ENCODE measurements around the gene SPEF1.
"Not testable (repeated sequence)": the region's sequence is repeated elsewhere in the genome, so short reads cannot be mapped to it uniquely, and the experiment has no call there.

SPEF1 gene

GRCh38 chr20:3781153-3781910 lies at the start of gene SPEF1:
TSS of gene SPEF1 (minus strand) at chr20:3781448. CDS start at chr20:3781287, 161 bp downstream.
- DNase-seq (ENCODE audit: low spot score), result peak; percentile 92

- not testable (repeated sequence) for DNase-seq (ENCODE audit: low spot score)
Measured at GRCh38 chr20:3829891-3830290, 48.6 kb upstream of the SPEF1 start.

- DNase-seq (ENCODE audit: low spot score), result no peak
Measured at GRCh38 chr20:3828798-3829197, 47.5 kb upstream of the SPEF1 start.

GRCh38 chr20:3826420-3826819 lies 45.2 kb upstream of the SPEF1 start:
- no peak for DNase-seq (ENCODE audit: low spot score)

- no peak for DNase-seq (ENCODE audit: low spot score)
Measured at GRCh38 chr20:3825526-3825925, 44.3 kb upstream of the SPEF1 start.

GRCh38 chr20:3823881-3824280 lies 42.6 kb upstream of the SPEF1 start:
- DNase-seq (ENCODE audit: low spot score), result no peak

GRCh38 chr20:3821996-3822395 lies 40.7 kb upstream of the SPEF1 start:
- DNase-seq (ENCODE audit: low spot score), result no peak

- DNase-seq (ENCODE audit: low spot score), result no peak
Measured at GRCh38 chr20:3820901-3821727, 39.9 kb upstream of the SPEF1 start.

GRCh38 chr20:3820048-3820900 lies 39.0 kb upstream of the SPEF1 start, which contains the start of gene AP5S1:
TSS of gene AP5S1 (plus strand) at chr20:3820547. CDS start at chr20:3822118, 1,571 bp downstream.
- DNase-seq (ENCODE audit: low spot score), result peak; percentile 95

GRCh38 chr20:3819411-3820047 lies 38.3 kb upstream of the SPEF1 start:
- DNase-seq (ENCODE audit: low spot score), result no peak

GRCh38 chr20:3818155-3819151 lies 37.2 kb upstream of the SPEF1 start:
- DNase-seq (ENCODE audit: low spot score), result no peak

GRCh38 chr20:3815703-3816315 lies 34.6 kb upstream of the SPEF1 start:
- DNase-seq (ENCODE audit: low spot score), result no peak

- no peak for DNase-seq (ENCODE audit: low spot score)
Measured at GRCh38 chr20:3814928-3815495, 33.8 kb upstream of the SPEF1 start.

GRCh38 chr20:3813848-3814581 lies 32.8 kb upstream of the SPEF1 start:
- DNase-seq (ENCODE audit: low spot score), result no peak

GRCh38 chr20:3812975-3813847 lies 32.0 kb upstream of the SPEF1 start:
- no peak for DNase-seq (ENCODE audit: low spot score)

- DNase-seq (ENCODE audit: low spot score), result no peak
Measured at GRCh38 chr20:3812259-3812681, 31.0 kb upstream of the SPEF1 start.

GRCh38 chr20:3811467-3812258 lies 30.4 kb upstream of the SPEF1 start:
- DNase-seq (ENCODE audit: low spot score), result peak; percentile 97
